Retina (tissue), 1 donor: ENCODE data around the gene HBA1.
"Not testable (repeated sequence)": the region's sequence is repeated elsewhere in the genome, so short reads cannot be mapped to it uniquely, and the experiment has no call there.

ENCODE experiments used
- DNase-seq: peaks from one replicate; pipeline ENCODE4 v3.0.0-alpha.2; 2016

HBA1 gene

GRCh38 chr16:211631-212180 is 35.2 kb downstream of the HBA1 start:
- not testable (repeated sequence) for DNase-seq

GRCh38 chr16:212999-213398 is 36.5 kb downstream of the HBA1 start:
- DNase-seq = no peak

- DNase-seq = no peak
Measured at GRCh38 chr16:220021-220420, 43.5 kb downstream of the HBA1 start.
